Panc1 (cell line): ENCODE measurements around the gene AKR1C2. TPM values are rescaled to one million over a fixed set of nuclear protein-coding genes. Genes with fewer than 3 reads are reported as not detected.

ENCODE experiments used
- ATAC-seq: fragments of 200-7000 bp; cut with Tn5 transposase; 2 replicates; pipeline ENCODE4 v1.9.1; 2020; ENCODE audit warnings: mild to moderate bottlenecking, moderate library complexity
- BruUV-seq: library from RNA; stranded (reverse); fragments of 400-500 nt; replicated peaks from 2 replicates; lab custom pipeline; 2021; lab: Mats Ljungman, UMichigan
- CTCF ChIA-PET: fragments of 300-600 bp; sonication (Branson Sonifier 250); formaldehyde crosslinking; loops from one replicate; lab custom pipeline; 2022; ENCODE audit warnings: antibody characterized with exemption; lab: Charles Lee
- POLR2A ChIA-PET: fragments of 300-600 bp; sonication (Branson Sonifier 250); formaldehyde crosslinking; loops from one replicate; lab custom pipeline; 2022; ENCODE audit warnings: antibody characterized with exemption; lab: Charles Lee
- DNase-seq: peaks from one replicate; pipeline ENCODE4 v3.0.0-alpha.2; 2010; ENCODE audit warnings: low read depth, low spot score
- H3K27ac ChIP-seq: 2 replicates; pipeline ENCODE4 v1.5.1; 2011; ENCODE audit warnings: mild to moderate bottlenecking, low read length, inconsistent platforms
- H3K27me3 ChIP-seq: fragments of 200-500 bp; sonication (Bioruptor generic); 2 replicates; pipeline ENCODE4 v1.6.0; 2014; ENCODE audit warnings: low read length, inconsistent platforms; ENCODE audit not compliant: control insufficient read depth, insufficient read depth
- H3K36me3 ChIP-seq: fragments of 200-500 bp; sonication (Bioruptor generic); 2 replicates; pipeline ENCODE4 v1.5.1; 2014; ENCODE audit warnings: inconsistent platforms, mild to moderate bottlenecking, low read length, moderate library complexity; ENCODE audit not compliant: control insufficient read depth, insufficient read depth
- H3K4me1 ChIP-seq: 2 replicates; pipeline ENCODE4 v1.5.1; 2011; ENCODE audit warnings: inconsistent platforms, mild to moderate bottlenecking, low read length, moderate library complexity; ENCODE audit not compliant: control insufficient read depth, insufficient read depth
- H3K4me3 ChIP-seq, 2 experiments: 2 replicates each; pipeline ENCODE4 v1.5.1; 2011 to 2012; ENCODE audit warnings: low read depth in 2 of 2, low read length in 2 of 2, mild to moderate bottlenecking in 2 of 2, inconsistent platforms in 1 of 2, moderate library complexity in 1 of 2
- H3K9me3 ChIP-seq: fragments of 200-500 bp; sonication (Bioruptor generic); 2 replicates; pipeline ENCODE4 v1.5.1; 2014; ENCODE audit warnings: low read depth, mild to moderate bottlenecking, inconsistent platforms, low read length, moderate library complexity; ENCODE audit not compliant: control insufficient read depth, insufficient read depth
- CTCF ChIP-seq: fragments of 450-650 bp; IDR thresholded peaks from 2 replicates; pipeline ENCODE4 v1.5.1; 2017; ENCODE audit warnings: mild to moderate bottlenecking
- POLR2AphosphoS5 ChIP-seq: IDR thresholded peaks from 2 replicates; pipeline ENCODE4 v1.6.1; 2012; ENCODE audit warnings: mild to moderate bottlenecking, low read depth, low read length, moderate library complexity
- REST ChIP-seq, 2 experiments: IDR thresholded peaks; 2 replicates each; pipeline ENCODE4 v1.6.1; 2011 to 2012; ENCODE audit warnings: low read depth in 2 of 2, control low read depth in 1 of 2, low read length in 1 of 2, mild to moderate bottlenecking in 1 of 2, moderate library complexity in 1 of 2; ENCODE audit not compliant: insufficient read depth in 1 of 2
- SIN3A ChIP-seq: IDR thresholded peaks from 2 replicates; pipeline ENCODE4 v1.6.1; 2012; ENCODE audit warnings: low read depth, mild to moderate bottlenecking, low read length, moderate library complexity, borderline replicate concordance; ENCODE audit not compliant: insufficient read depth
- TCF7L2 ChIP-seq: IDR thresholded peaks from 2 replicates; pipeline ENCODE4 v1.6.1; 2011; ENCODE audit warnings: mild to moderate bottlenecking, low read depth, low read length, inconsistent platforms
- in situ Hi-C: cut with HindIII; loops from 2 replicates; pipeline ENCODE4 v1.10.0; 2016; ENCODE audit warnings: low sequenced_read_pairs, low pct_unique_long_range_greater_than_20kb
- intact Hi-C: fragments of 100-400 bp; cut with micrococcal nuclease; formaldehyde crosslinking; loops from one replicate; pipeline ENCODE4 v1.10.0; 2022; ENCODE audit not compliant: unreplicated experiment
- total RNA-seq: library from RNA; stranded (reverse); gene quantifications from one replicate; pipeline ENCODE4 v1.2.1, GENCODE V29; 2021; ENCODE audit not compliant: unreplicated experiment

Gene AKR1C2
- total RNA-seq, 1 experiment from 2014 or later: 0.33 TPM

GRCh38 chr10:4980793-4981192 is 22.9 kb downstream of the AKR1C2 start:
- H3K36me3 ChIP-seq: no peaks in the 10 kb centered on the region
- no TSS peak for BruUV-seq
- DNase-seq (no peak), ATAC-seq (no peak)
- H3K9me3 ChIP-seq: no peaks in the 10 kb centered on the region
- TF ChIP-seq CTCF (no peak), REST (IDR thresholded peaks at IDR 0.05; ENCODE audit: insufficient read depth in 1 of 2, low read depth in 2 of 2, low read length in 1 of 2) (no peak), TCF7L2 (no peak), POLR2AphosphoS5 (no peak), SIN3A (no peak)
- H3K27me3 ChIP-seq: no peaks in the 10 kb centered on the region
- POLR2A ChIA-PET: no interaction called here
- no peaks in the 10 kb centered on the region for H3K4me1 ChIP-seq
- in situ Hi-C loops (no loop called here), intact Hi-C loops (no loop called here)
- CTCF ChIA-PET: no interaction called here
- no peak overlapping the region for H3K4me3 ChIP-seq
- H3K27ac ChIP-seq: no peak overlapping the region

- in situ Hi-C loops (no loop called here), intact Hi-C loops (no loop called here)
- Histone ChIP-seq H3K4me1 (no peaks in the 10 kb centered on the region), H3K9me3 (no peaks in the 10 kb centered on the region), H3K27me3 (no peaks in the 10 kb centered on the region), H3K36me3 (no peaks in the 10 kb centered on the region), H3K4me3 (no peak overlapping the region), H3K27ac (no peak overlapping the region)
- no peak for TF ChIP-seq REST (IDR thresholded peaks at IDR 0.05; ENCODE audit: insufficient read depth in 1 of 2, low read depth in 2 of 2, low read length in 1 of 2)
- no peak for TF ChIP-seq SIN3A
- no peak for TF ChIP-seq TCF7L2
- TF ChIP-seq POLR2AphosphoS5: no peak
- TF ChIP-seq CTCF: no peak
- DNase-seq: no peak
- CTCF ChIA-PET: no interaction called here
- POLR2A ChIA-PET: no interaction called here
- no TSS peak for BruUV-seq
- ATAC-seq: no peak
Measured at GRCh38 chr10:4978870-4979269, 24.8 kb downstream of the AKR1C2 start.
